ENCODE results near the gene MMUT. TPM values are rescaled to one million over a fixed set of nuclear protein-coding genes. Genes with fewer than 3 reads are reported as not detected.

MMUT gene
- total and polyA plus RNA-seq, 4 donors: 42.3 to 54.2 (median 45.3) TPM

DNA sequence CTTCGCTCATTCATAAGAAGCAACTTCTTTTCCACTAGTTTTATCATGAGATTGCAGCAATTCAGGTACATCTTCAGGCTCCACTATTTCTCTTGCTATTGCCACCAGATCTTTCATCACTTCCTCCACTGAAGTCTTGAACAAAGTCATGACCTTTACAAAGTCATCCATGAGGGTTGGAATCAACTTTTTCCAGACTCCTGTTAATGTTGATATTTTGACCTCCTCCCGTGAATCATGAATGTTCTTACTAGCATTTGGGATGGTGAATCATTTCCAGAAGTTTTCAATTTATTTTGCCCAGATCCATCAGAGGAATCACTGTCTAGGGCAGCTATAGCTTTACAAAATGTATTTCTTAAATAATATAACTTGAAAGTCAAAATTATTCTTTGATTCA is 1.6 kb upstream of the MMUT start:
- Histone ChIP-seq H3K27ac (ENCODE audit: low read depth in 1 of 2, low read length in 2 of 2) (no peak overlapping the region), H3K9me3 (ENCODE audit: control insufficient read depth in 4 of 4, low read length in 3 of 4) (no peaks in the 10 kb centered on the region), H3K4me1 (ENCODE audit: control insufficient read depth in 4 of 4, insufficient read depth in 4 of 4, low read length in 3 of 4) (peaks cover 4 to 37% (median 25%) of the 10 kb centered on the region in 4 donors), H3K4me3 (ENCODE audit: low read depth in 1 of 3, low read length in 3 of 3) (no peak overlapping the region), H3K27me3 (ENCODE audit: control insufficient read depth in 4 of 4, insufficient read depth in 4 of 4, low read length in 3 of 4) (no peaks in the 10 kb centered on the region), H3K9ac (ENCODE audit: low read depth in 1 of 2, low read length in 2 of 2) (no peak overlapping the region), H3K36me3 (ENCODE audit: control insufficient read depth in 4 of 4, insufficient read depth in 3 of 4, low read depth in 1 of 4, low read length in 3 of 4) (no peaks in the 10 kb centered on the region)
- 96% methylated on average over 2 of the region's 2 CpGs for WGBS
- TF ChIP-seq FOXA2 (IDR thresholded peaks at IDR 0.05) (no peak), RAD21 (IDR thresholded peaks at IDR 0.05) (no peak), GABPA (IDR thresholded peaks at IDR 0.05 in 1 of 2, conservative IDR thresholded peaks at IDR 0.05 in 1 of 2) (no peak), HNF4A (conservative IDR thresholded peaks at IDR 0.05) (no peak)
- DNase-seq (ENCODE audit: low spot score): no peak

DNA sequence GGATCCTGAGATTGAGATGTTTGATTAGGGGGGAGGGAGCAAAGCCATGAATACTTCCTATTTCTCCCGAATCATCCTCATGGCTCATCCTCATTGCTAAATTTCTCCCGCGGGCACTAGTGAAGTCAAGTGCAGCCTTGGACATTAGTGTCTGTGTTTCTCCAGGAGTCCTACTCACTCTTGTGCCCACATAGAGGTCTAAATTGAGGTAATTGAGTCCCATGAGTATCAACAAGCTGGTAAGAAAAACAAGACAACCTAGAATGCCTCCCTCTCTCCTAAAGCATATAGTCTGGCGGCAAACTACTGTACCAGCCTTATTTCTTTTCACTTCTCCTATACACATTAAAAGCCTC is 537 bp upstream of the MMUT start:
- peaks cover 0 to 7% (median 4%) of the 10 kb centered on the region in 4 donors for H3K36me3 ChIP-seq (ENCODE audit: control insufficient read depth in 4 of 4, insufficient read depth in 3 of 4, low read depth in 1 of 4, low read length in 3 of 4)
- no peak for DNase-seq (ENCODE audit: low spot score)
- H3K4me3 ChIP-seq (ENCODE audit: low read depth in 1 of 3, low read length in 3 of 3): peak overlapping the region; percentile 57 to 87 (median 85)
- H3K27me3 ChIP-seq (ENCODE audit: control insufficient read depth in 4 of 4, insufficient read depth in 4 of 4, low read length in 3 of 4): no peaks in the 10 kb centered on the region
- peaks cover 4 to 47% (median 34%) of the 10 kb centered on the region in 4 donors for H3K4me1 ChIP-seq (ENCODE audit: control insufficient read depth in 4 of 4, insufficient read depth in 4 of 4, low read length in 3 of 4)
- no peak overlapping the region for H3K27ac ChIP-seq (ENCODE audit: low read depth in 1 of 2, low read length in 2 of 2)
- no peaks in the 10 kb centered on the region for H3K9me3 ChIP-seq (ENCODE audit: control insufficient read depth in 4 of 4, low read length in 3 of 4)
- H3K9ac ChIP-seq (ENCODE audit: low read depth in 1 of 2, low read length in 2 of 2): peak overlapping the region; percentile 58 to 71
- 1% methylated on average over 4 of the region's 4 CpGs for WGBS
- TF ChIP-seq JUND (IDR thresholded peaks at IDR 0.05) (no peak), RAD21 (IDR thresholded peaks at IDR 0.05) (no peak), SP1 (IDR thresholded peaks at IDR 0.05) (no peak)
- TF ChIP-seq, protein P1, sequence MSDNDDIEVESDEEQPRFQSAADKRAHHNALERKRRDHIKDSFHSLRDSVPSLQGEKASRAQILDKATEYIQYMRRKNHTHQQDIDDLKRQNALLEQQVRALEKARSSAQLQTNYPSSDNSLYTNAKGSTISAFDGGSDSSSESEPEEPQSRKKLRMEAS (IDR thresholded peaks at IDR 0.05): no peak
- TF ChIP-seq, protein P2, sequence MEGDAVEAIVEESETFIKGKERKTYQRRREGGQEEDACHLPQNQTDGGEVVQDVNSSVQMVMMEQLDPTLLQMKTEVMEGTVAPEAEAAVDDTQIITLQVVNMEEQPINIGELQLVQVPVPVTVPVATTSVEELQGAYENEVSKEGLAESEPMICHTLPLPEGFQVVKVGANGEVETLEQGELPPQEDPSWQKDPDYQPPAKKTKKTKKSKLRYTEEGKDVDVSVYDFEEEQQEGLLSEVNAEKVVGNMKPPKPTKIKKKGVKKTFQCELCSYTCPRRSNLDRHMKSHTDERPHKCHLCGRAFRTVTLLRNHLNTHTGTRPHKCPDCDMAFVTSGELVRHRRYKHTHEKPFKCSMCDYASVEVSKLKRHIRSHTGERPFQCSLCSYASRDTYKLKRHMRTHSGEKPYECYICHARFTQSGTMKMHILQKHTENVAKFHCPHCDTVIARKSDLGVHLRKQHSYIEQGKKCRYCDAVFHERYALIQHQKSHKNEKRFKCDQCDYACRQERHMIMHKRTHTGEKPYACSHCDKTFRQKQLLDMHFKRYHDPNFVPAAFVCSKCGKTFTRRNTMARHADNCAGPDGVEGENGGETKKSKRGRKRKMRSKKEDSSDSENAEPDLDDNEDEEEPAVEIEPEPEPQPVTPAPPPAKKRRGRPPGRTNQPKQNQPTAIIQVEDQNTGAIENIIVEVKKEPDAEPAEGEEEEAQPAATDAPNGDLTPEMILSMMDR (IDR thresholded peaks at IDR 0.05; ENCODE audit: low read depth, low read length, missing input control): no peak

DNA sequence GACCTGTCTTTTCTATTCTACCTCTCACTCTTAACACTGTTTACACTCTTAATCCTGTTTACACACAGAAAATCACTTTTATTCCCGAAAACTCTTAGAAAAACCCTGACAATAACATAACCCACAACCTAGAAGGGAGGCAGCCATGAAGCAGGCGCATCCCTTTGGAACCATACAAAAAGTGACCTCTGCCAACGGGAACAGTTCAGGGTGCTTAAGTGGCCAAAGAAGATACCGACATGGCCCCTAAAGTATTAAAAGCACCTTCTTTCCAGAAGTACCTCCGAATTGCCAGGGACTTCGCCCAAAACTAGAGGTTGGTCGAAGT is 490 bp downstream of the MMUT start:
- no peaks in the 10 kb centered on the region for H3K9me3 ChIP-seq (ENCODE audit: control insufficient read depth in 4 of 4, low read length in 3 of 4)
- TF ChIP-seq NR2F2 (IDR thresholded peaks at IDR 0.05) (no peak), HNF4A (conservative IDR thresholded peaks at IDR 0.05) (no peak), TAF1 (conservative IDR thresholded peaks at IDR 0.05) (no peak), YY1 (IDR thresholded peaks at IDR 0.05) (no peak), JUND (IDR thresholded peaks at IDR 0.05) (no peak), EGR1 (IDR thresholded peaks at IDR 0.05; ENCODE audit: low read depth in 2 of 2) (no peak), GABPA (IDR thresholded peaks at IDR 0.05 in 1 of 2, conservative IDR thresholded peaks at IDR 0.05 in 1 of 2) (no peak), FOXA2 (IDR thresholded peaks at IDR 0.05) (no peak), RAD21 (IDR thresholded peaks at IDR 0.05) (no peak), RXRA (IDR thresholded peaks at IDR 0.05) (no peak)
- TF ChIP-seq, protein P1 (IDR thresholded peaks at IDR 0.05): no peak
- TF ChIP-seq, protein P2 (IDR thresholded peaks at IDR 0.05; ENCODE audit: low read depth, low read length, missing input control): no peak
- TF ChIP-seq, protein P3, sequence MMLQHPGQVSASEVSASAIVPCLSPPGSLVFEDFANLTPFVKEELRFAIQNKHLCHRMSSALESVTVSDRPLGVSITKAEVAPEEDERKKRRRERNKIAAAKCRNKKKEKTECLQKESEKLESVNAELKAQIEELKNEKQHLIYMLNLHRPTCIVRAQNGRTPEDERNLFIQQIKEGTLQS (IDR thresholded peaks at IDR 0.05): no peak
- DNase-seq (ENCODE audit: low spot score): peak; percentile 37
- H3K4me3 ChIP-seq (ENCODE audit: low read depth in 1 of 3, low read length in 3 of 3): peak overlapping the region; percentile 57 to 87 (median 85)
- peaks cover 4 to 47% (median 35%) of the 10 kb centered on the region in 4 donors for H3K4me1 ChIP-seq (ENCODE audit: control insufficient read depth in 4 of 4, insufficient read depth in 4 of 4, low read length in 3 of 4)
- H3K27ac ChIP-seq (ENCODE audit: low read depth in 1 of 2, low read length in 2 of 2): peak overlapping the region; percentile 82 to 84
- under 1% methylated on average over 7 of the region's 7 CpGs for WGBS
- H3K9ac ChIP-seq (ENCODE audit: low read depth in 1 of 2, low read length in 2 of 2): peak overlapping the region; percentile 93 to 100
- H3K27me3 ChIP-seq (ENCODE audit: control insufficient read depth in 4 of 4, insufficient read depth in 4 of 4, low read length in 3 of 4): no peaks in the 10 kb centered on the region
- peaks cover 0 to 17% (median 10%) of the 10 kb centered on the region in 4 donors for H3K36me3 ChIP-seq (ENCODE audit: control insufficient read depth in 4 of 4, insufficient read depth in 3 of 4, low read depth in 1 of 4, low read length in 3 of 4)

All from liver (tissue), 9 donors.